SK-N-SH treated with all-trans-retinoic acid at 6 μM for 48 hours (cell line): ENCODE measurements around the gene NPC1L1.

Source experiments
- ATAC-seq: fragments of 200-7000 bp; cut with Tn5 transposase; 3 replicates; pipeline ENCODE4 v1.9.1; 2020; ENCODE audit warnings: mild to moderate bottlenecking, moderate library complexity
- ARNTL ChIP-seq: fragments of 450-650 bp; formaldehyde crosslinking; IDR thresholded peaks from 2 replicates; pipeline ENCODE4 v1.5.0; 2020; ENCODE audit warnings: low read depth, mild to moderate bottlenecking, moderate library complexity, borderline replicate concordance
- BACH2 ChIP-seq: fragments of 250-450 bp; sonication (Bioruptor Pico); IDR thresholded peaks from 2 replicates; pipeline ENCODE4 v1.9.0; 2021; ENCODE audit warnings: mild to moderate bottlenecking, borderline replicate concordance
- CSDC2 ChIP-seq: fragments of 250-450 bp; sonication (Bioruptor Pico); IDR thresholded peaks from 2 replicates; pipeline ENCODE4 v1.5.0; 2020; ENCODE audit warnings: mild to moderate bottlenecking, moderate library complexity
- CSRNP3 ChIP-seq: fragments of 250-450 bp; sonication (Bioruptor Pico); IDR thresholded peaks from 2 replicates; pipeline ENCODE4 v1.5.1; 2021; ENCODE audit warnings: mild to moderate bottlenecking, moderate library complexity
- ESRRG ChIP-seq: fragments of 250-450 bp; sonication (Bioruptor Pico); IDR thresholded peaks from 2 replicates; pipeline ENCODE4 v1.6.1; 2021; ENCODE audit warnings: mild to moderate bottlenecking
- GLIS3 ChIP-seq: fragments of 250-450 bp; sonication (Bioruptor Pico); IDR thresholded peaks from 2 replicates; pipeline ENCODE4 v1.5.0; 2020; ENCODE audit warnings: mild to moderate bottlenecking, moderate library complexity
- ISL1 ChIP-seq: fragments of 250-450 bp; sonication (Bioruptor Pico); IDR thresholded peaks from 2 replicates; pipeline ENCODE4 v2.1.2; 2022; ENCODE audit warnings: mild to moderate bottlenecking, moderate library complexity
- OSR1 ChIP-seq: fragments of 250-450 bp; sonication (Bioruptor Pico); IDR thresholded peaks from 2 replicates; pipeline ENCODE4 v1.8.0; 2022; ENCODE audit warnings: moderate library complexity, mild to moderate bottlenecking, inconsistent platforms
- PATZ1 ChIP-seq: fragments of 250-450 bp; sonication (Bioruptor Pico); IDR thresholded peaks from 2 replicates; pipeline ENCODE4 v1.8.0; 2020; ENCODE audit warnings: mild to moderate bottlenecking, moderate library complexity, borderline replicate concordance
- PPARA ChIP-seq: fragments of 250-450 bp; sonication (Bioruptor Pico); IDR thresholded peaks from 2 replicates; pipeline ENCODE4 v1.5.0; 2020; ENCODE audit warnings: mild to moderate bottlenecking, borderline replicate concordance
- SNAI2 ChIP-seq: fragments of 250-450 bp; sonication (Bioruptor Pico); IDR thresholded peaks from 2 replicates; pipeline ENCODE4 v1.5.0; 2020; ENCODE audit warnings: mild to moderate bottlenecking, moderate library complexity
- TCF4 ChIP-seq: fragments of 250-450 bp; sonication (Bioruptor Pico); IDR thresholded peaks from 2 replicates; pipeline ENCODE4 v1.8.0; 2021; ENCODE audit warnings: mild to moderate bottlenecking, moderate library complexity, borderline replicate concordance
- TOX ChIP-seq: fragments of 250-450 bp; sonication (Bioruptor Pico); IDR thresholded peaks from 2 replicates; pipeline ENCODE4 v1.8.0; 2021; ENCODE audit warnings: mild to moderate bottlenecking, moderate library complexity, borderline replicate concordance
- ZC3H10 ChIP-seq: fragments of 250-450 bp; sonication (Bioruptor Pico); IDR thresholded peaks from 2 replicates; pipeline ENCODE4 v1.5.1; 2021; ENCODE audit warnings: mild to moderate bottlenecking, moderate library complexity
- ZFP3 ChIP-seq: fragments of 250-450 bp; sonication (Bioruptor Pico); IDR thresholded peaks from 2 replicates; pipeline ENCODE4 v1.5.0; 2020; ENCODE audit warnings: mild to moderate bottlenecking, moderate library complexity
- ZFP30 ChIP-seq: fragments of 450-650 bp; formaldehyde crosslinking; IDR thresholded peaks from 2 replicates; pipeline ENCODE4 v1.5.0; 2022; ENCODE audit warnings: mild to moderate bottlenecking, moderate library complexity
- ZNF565 ChIP-seq: fragments of 450-650 bp; formaldehyde crosslinking; conservative IDR thresholded peaks from 2 replicates; pipeline ENCODE4 v1.5.0; 2020; ENCODE audit warnings: low read depth, mild to moderate bottlenecking, moderate library complexity
- ZNF70 ChIP-seq: fragments of 450-650 bp; formaldehyde crosslinking; IDR thresholded peaks from 2 replicates; pipeline ENCODE4 v1.5.0; 2020; ENCODE audit warnings: mild to moderate bottlenecking, moderate library complexity
- ZNF8 ChIP-seq: fragments of 450-650 bp; formaldehyde crosslinking; IDR thresholded peaks from 2 replicates; pipeline ENCODE4 v1.5.0; 2020; ENCODE audit warnings: mild to moderate bottlenecking, moderate library complexity
- TF ChIP-seq, protein P1 (sequence below): fragments of 250-450 bp; sonication (Bioruptor Pico); IDR thresholded peaks from 2 replicates; pipeline ENCODE4 v1.5.1; 2020; ENCODE audit warnings: low read depth, mild to moderate bottlenecking, moderate library complexity
- TF ChIP-seq, protein P2 (sequence below): fragments of 250-450 bp; sonication (Bioruptor Pico); IDR thresholded peaks from 2 replicates; pipeline ENCODE4 v1.5.0; 2020; ENCODE audit warnings: mild to moderate bottlenecking, moderate library complexity
- TF ChIP-seq, protein P3 (sequence below): fragments of 250-450 bp; sonication (Bioruptor Pico); IDR thresholded peaks from 2 replicates; pipeline ENCODE4 v1.8.0; 2021; ENCODE audit warnings: low read depth, mild to moderate bottlenecking, moderate library complexity, borderline replicate concordance

The NPC1L1 gene

DNA sequence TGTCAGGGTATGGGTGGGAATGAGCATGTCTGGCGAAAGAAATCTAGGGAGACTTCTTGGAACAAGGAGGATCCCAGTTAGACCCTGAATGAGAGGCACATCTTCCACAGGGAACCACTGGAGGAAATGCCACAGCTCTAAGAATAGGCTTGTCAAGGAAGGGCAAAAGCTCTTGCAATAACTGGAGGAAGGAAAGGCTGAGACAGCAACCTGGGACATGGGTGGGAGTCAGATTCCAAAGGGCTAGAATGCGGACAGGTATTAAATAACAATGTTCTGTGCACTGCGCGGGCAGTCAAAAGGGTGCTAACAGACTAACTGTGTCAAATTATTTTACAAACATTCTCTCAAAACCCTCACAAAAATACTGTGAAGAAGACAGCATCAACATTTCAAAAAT is 55.1 kb downstream of the NPC1L1 start:
- TF ChIP-seq ZNF70 (CRISPR knock-in tag) (no peak), ZC3H10 (CRISPR knock-in tag) (no peak), ZFP3 (CRISPR knock-in tag) (no peak), BACH2 (CRISPR knock-in tag) (no peak), CSRNP3 (CRISPR knock-in tag) (no peak), ZFP30 (CRISPR knock-in tag) (no peak)
- TF ChIP-seq, protein P1, sequence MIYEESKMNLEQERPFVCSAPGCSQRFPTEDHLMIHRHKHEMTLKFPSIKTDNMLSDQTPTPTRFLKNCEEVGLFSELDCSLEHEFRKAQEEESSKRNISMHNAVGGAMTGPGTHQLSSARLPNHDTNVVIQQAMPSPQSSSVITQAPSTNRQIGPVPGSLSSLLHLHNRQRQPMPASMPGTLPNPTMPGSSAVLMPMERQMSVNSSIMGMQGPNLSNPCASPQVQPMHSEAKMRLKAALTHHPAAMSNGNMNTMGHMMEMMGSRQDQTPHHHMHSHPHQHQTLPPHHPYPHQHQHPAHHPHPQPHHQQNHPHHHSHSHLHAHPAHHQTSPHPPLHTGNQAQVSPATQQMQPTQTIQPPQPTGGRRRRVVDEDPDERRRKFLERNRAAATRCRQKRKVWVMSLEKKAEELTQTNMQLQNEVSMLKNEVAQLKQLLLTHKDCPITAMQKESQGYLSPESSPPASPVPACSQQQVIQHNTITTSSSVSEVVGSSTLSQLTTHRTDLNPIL (CRISPR knock-in tag) = no peak
- TF ChIP-seq, all 23 proteins: peak for 0
- no peak for ATAC-seq

- ATAC-seq = no peak
- TF ChIP-seq ZFP3 (CRISPR knock-in tag) (no peak), PATZ1 (CRISPR knock-in tag) (no peak), TCF4 (CRISPR knock-in tag) (no peak), TOX (CRISPR knock-in tag) (no peak), PPARA (no peak), ISL1 (CRISPR knock-in tag) (no peak), ZNF8 (CRISPR knock-in tag) (no peak), CSDC2 (no peak), ESRRG (CRISPR knock-in tag) (no peak), ARNTL (CRISPR knock-in tag) (no peak), ZC3H10 (CRISPR knock-in tag) (no peak), CSRNP3 (CRISPR knock-in tag) (no peak), ZNF565 (CRISPR knock-in tag) (no peak), GLIS3 (CRISPR knock-in tag) (no peak), SNAI2 (CRISPR knock-in tag) (no peak), OSR1 (CRISPR knock-in tag) (no peak), ZNF70 (CRISPR knock-in tag) (no peak)
- TF ChIP-seq, protein P2, sequence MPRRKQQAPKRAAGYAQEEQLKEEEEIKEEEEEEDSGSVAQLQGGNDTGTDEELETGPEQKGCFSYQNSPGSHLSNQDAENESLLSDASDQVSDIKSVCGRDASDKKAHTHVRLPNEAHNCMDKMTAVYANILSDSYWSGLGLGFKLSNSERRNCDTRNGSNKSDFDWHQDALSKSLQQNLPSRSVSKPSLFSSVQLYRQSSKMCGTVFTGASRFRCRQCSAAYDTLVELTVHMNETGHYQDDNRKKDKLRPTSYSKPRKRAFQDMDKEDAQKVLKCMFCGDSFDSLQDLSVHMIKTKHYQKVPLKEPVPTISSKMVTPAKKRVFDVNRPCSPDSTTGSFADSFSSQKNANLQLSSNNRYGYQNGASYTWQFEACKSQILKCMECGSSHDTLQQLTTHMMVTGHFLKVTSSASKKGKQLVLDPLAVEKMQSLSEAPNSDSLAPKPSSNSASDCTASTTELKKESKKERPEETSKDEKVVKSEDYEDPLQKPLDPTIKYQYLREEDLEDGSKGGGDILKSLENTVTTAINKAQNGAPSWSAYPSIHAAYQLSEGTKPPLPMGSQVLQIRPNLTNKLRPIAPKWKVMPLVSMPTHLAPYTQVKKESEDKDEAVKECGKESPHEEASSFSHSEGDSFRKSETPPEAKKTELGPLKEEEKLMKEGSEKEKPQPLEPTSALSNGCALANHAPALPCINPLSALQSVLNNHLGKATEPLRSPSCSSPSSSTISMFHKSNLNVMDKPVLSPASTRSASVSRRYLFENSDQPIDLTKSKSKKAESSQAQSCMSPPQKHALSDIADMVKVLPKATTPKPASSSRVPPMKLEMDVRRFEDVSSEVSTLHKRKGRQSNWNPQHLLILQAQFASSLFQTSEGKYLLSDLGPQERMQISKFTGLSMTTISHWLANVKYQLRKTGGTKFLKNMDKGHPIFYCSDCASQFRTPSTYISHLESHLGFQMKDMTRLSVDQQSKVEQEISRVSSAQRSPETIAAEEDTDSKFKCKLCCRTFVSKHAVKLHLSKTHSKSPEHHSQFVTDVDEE (CRISPR knock-in tag) = no peak
- TF ChIP-seq, protein P3, sequence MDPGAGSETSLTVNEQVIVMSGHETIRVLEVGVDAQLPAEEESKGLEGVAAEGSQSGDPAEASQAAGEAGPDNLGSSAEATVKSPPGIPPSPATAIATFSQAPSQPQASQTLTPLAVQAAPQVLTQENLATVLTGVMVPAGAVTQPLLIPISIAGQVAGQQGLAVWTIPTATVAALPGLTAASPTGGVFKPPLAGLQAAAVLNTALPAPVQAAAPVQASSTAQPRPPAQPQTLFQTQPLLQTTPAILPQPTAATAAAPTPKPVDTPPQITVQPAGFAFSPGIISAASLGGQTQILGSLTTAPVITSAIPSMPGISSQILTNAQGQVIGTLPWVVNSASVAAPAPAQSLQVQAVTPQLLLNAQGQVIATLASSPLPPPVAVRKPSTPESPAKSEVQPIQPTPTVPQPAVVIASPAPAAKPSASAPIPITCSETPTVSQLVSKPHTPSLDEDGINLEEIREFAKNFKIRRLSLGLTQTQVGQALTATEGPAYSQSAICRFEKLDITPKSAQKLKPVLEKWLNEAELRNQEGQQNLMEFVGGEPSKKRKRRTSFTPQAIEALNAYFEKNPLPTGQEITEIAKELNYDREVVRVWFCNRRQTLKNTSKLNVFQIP (CRISPR knock-in tag) = no peak
- TF ChIP-seq, protein P1 (CRISPR knock-in tag) = no peak
- TF ChIP-seq, all 23 proteins: peak for 0
Observed at GRCh38 chr7:44484482-44485313, 56.4 kb downstream of the NPC1L1 start.
